ENCODE measurements around the gene SLC28A1. TPM values are rescaled to one million over a fixed set of nuclear protein-coding genes. Genes with fewer than 3 reads are reported as not detected.

SLC28A1 gene
- total RNA-seq, 1 experiment from 2014 or later: not detected

DNA sequence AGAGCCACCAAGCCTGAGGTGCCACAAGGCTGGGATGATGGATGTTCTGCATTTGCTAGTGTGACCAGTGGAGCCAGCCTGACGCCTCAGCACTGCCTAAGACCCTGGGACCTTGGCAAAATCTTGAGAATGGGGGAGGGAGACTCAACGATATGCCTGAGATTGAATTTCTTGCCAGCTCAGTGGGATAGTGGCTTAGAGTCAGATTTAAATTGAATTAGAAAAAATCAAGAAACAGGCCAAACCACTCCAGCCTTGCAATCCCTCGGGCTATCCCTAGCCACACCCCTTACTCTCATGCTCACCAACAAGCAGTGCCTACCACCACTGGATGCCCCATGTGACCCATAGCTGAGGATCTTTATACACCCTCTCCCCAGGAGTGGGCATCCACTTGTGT is 78.5 kb downstream of the SLC28A1 start:
- Histone ChIP-seq H3K9me3 (ENCODE audit: control insufficient read depth in 1 of 2, insufficient read depth in 1 of 2, low read depth in 1 of 2, low read length in 2 of 2) (no peaks in the 10 kb centered on the region), H4K20me1 (ENCODE audit: insufficient read depth) (no peaks in the 10 kb centered on the region), H2AFZ (ENCODE audit: low read depth, low read length, poor library complexity, severe bottlenecking) (no peak overlapping the region), H3K79me2 (ENCODE audit: insufficient read depth, low read length) (no peaks in the 10 kb centered on the region), H3K9me2 (ENCODE audit: insufficient read depth) (no peaks in the 10 kb centered on the region), H3K4me3 (replicated peaks in 1 of 2; ENCODE audit: low read depth in 1 of 2, low read length in 2 of 2) (no peak overlapping the region), H3K27me3 (ENCODE audit: insufficient read depth, low read length) (no peaks in the 10 kb centered on the region), H3K27ac (ENCODE audit: low read depth, low read length) (no peak overlapping the region), H3K36me3 (ENCODE audit: control insufficient read depth in 1 of 2, insufficient read depth in 2 of 2, low read length in 2 of 2) (no peaks in the 10 kb centered on the region), H3K4me1 (ENCODE audit: control insufficient read depth in 1 of 2, insufficient read depth in 2 of 2, low read length in 2 of 2) (no peaks in the 10 kb centered on the region), H3K9ac (ENCODE audit: low read length) (no peak overlapping the region), H3K4me2 (ENCODE audit: low read length) (no peak overlapping the region)
- intact Hi-C loops (cut with micrococcal nuclease): no loop called here
- DNase-seq (ENCODE audit: low read depth, low spot score) (no peak), ATAC-seq (no peak)
- RAD21 ChIA-PET (ENCODE audit: low non-redundant PET in 1 of 2, low total read pairs in 2 of 2, uncharacterized antibody in 2 of 2, unreplicated experiment in 2 of 2): no interaction called here
- TF ChIP-seq ELF1 (IDR thresholded peaks at IDR 0.05; ENCODE audit: borderline replicate concordance, low read depth) (no peak), ZNF274 (IDR thresholded peaks at IDR 0.05; ENCODE audit: low read depth, low read length) (no peak), FOSL1 (IDR thresholded peaks at IDR 0.05; ENCODE audit: low read depth) (no peak), JUND (IDR thresholded peaks at IDR 0.05) (no peak), EZH2 (IDR thresholded peaks at IDR 0.05) (no peak), ZFX (IDR thresholded peaks at IDR 0.05) (no peak), POLR2A (IDR thresholded peaks at IDR 0.05; ENCODE audit: borderline replicate concordance, extremely low read depth, insufficient read depth, insufficient read length) (no peak), EZH2phosphoT487 (IDR thresholded peaks at IDR 0.05; ENCODE audit: borderline replicate concordance) (no peak), CEBPB (IDR thresholded peaks at IDR 0.05; ENCODE audit: low read depth) (no peak), SIN3A (IDR thresholded peaks at IDR 0.05; ENCODE audit: low read depth) (no peak), POLR2AphosphoS5 (IDR thresholded peaks at IDR 0.05; ENCODE audit: low read depth, low read length) (no peak), TCF7L2 (IDR thresholded peaks at IDR 0.05; ENCODE audit: borderline replicate concordance, extremely low read depth, insufficient read depth, insufficient read length) (no peak), CBX3 (IDR thresholded peaks at IDR 0.05; ENCODE audit: low read depth) (no peak), RAD21 (IDR thresholded peaks at IDR 0.05; ENCODE audit: low read depth) (no peak)
- TF ChIP-seq, protein P1, sequence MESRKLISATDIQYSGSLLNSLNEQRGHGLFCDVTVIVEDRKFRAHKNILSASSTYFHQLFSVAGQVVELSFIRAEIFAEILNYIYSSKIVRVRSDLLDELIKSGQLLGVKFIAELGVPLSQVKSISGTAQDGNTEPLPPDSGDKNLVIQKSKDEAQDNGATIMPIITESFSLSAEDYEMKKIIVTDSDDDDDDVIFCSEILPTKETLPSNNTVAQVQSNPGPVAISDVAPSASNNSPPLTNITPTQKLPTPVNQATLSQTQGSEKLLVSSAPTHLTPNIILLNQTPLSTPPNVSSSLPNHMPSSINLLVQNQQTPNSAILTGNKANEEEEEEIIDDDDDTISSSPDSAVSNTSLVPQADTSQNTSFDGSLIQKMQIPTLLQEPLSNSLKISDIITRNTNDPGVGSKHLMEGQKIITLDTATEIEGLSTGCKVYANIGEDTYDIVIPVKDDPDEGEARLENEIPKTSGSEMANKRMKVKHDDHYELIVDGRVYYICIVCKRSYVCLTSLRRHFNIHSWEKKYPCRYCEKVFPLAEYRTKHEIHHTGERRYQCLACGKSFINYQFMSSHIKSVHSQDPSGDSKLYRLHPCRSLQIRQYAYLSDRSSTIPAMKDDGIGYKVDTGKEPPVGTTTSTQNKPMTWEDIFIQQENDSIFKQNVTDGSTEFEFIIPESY (IDR thresholded peaks at IDR 0.05; ENCODE audit: extremely low read depth, insufficient replicate concordance, low read length): no peak
- TF ChIP-seq, protein P2, sequence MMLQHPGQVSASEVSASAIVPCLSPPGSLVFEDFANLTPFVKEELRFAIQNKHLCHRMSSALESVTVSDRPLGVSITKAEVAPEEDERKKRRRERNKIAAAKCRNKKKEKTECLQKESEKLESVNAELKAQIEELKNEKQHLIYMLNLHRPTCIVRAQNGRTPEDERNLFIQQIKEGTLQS (IDR thresholded peaks at IDR 0.05): no peak
- TF ChIP-seq, protein P3, sequence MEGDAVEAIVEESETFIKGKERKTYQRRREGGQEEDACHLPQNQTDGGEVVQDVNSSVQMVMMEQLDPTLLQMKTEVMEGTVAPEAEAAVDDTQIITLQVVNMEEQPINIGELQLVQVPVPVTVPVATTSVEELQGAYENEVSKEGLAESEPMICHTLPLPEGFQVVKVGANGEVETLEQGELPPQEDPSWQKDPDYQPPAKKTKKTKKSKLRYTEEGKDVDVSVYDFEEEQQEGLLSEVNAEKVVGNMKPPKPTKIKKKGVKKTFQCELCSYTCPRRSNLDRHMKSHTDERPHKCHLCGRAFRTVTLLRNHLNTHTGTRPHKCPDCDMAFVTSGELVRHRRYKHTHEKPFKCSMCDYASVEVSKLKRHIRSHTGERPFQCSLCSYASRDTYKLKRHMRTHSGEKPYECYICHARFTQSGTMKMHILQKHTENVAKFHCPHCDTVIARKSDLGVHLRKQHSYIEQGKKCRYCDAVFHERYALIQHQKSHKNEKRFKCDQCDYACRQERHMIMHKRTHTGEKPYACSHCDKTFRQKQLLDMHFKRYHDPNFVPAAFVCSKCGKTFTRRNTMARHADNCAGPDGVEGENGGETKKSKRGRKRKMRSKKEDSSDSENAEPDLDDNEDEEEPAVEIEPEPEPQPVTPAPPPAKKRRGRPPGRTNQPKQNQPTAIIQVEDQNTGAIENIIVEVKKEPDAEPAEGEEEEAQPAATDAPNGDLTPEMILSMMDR (IDR thresholded peaks at IDR 0.05 in 2 of 3, conservative IDR thresholded peaks at IDR 0.05 in 1 of 3; ENCODE audit: borderline replicate concordance in 1 of 3, insufficient read depth in 1 of 3, low read depth in 2 of 3, low read length in 2 of 3): no peak
- TF ChIP-seq, protein P4, sequence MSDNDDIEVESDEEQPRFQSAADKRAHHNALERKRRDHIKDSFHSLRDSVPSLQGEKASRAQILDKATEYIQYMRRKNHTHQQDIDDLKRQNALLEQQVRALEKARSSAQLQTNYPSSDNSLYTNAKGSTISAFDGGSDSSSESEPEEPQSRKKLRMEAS (IDR thresholded peaks at IDR 0.05): no peak
- TF ChIP-seq, protein P5, sequence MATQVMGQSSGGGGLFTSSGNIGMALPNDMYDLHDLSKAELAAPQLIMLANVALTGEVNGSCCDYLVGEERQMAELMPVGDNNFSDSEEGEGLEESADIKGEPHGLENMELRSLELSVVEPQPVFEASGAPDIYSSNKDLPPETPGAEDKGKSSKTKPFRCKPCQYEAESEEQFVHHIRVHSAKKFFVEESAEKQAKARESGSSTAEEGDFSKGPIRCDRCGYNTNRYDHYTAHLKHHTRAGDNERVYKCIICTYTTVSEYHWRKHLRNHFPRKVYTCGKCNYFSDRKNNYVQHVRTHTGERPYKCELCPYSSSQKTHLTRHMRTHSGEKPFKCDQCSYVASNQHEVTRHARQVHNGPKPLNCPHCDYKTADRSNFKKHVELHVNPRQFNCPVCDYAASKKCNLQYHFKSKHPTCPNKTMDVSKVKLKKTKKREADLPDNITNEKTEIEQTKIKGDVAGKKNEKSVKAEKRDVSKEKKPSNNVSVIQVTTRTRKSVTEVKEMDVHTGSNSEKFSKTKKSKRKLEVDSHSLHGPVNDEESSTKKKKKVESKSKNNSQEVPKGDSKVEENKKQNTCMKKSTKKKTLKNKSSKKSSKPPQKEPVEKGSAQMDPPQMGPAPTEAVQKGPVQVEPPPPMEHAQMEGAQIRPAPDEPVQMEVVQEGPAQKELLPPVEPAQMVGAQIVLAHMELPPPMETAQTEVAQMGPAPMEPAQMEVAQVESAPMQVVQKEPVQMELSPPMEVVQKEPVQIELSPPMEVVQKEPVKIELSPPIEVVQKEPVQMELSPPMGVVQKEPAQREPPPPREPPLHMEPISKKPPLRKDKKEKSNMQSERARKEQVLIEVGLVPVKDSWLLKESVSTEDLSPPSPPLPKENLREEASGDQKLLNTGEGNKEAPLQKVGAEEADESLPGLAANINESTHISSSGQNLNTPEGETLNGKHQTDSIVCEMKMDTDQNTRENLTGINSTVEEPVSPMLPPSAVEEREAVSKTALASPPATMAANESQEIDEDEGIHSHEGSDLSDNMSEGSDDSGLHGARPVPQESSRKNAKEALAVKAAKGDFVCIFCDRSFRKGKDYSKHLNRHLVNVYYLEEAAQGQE (IDR thresholded peaks at IDR 0.05; ENCODE audit: low read depth): no peak
- no TSS peak for BruUV-seq (replicated peaks)
- POLR2A ChIA-PET: no interaction called here
- CTCF ChIA-PET: no interaction called here
